Measurements from ENCODE around the gene ZNF407.

- no peak for TF ChIP-seq EP300 (IDR thresholded peaks at IDR 0.05; ENCODE audit: borderline replicate concordance)
- no peak for TF ChIP-seq TAF1 (IDR thresholded peaks at IDR 0.05; ENCODE audit: low read depth)
- no peak for TF ChIP-seq YY1 (IDR thresholded peaks at IDR 0.05; ENCODE audit: low read depth)
- no peak for TF ChIP-seq RAD21 (IDR thresholded peaks at IDR 0.05; ENCODE audit: low read depth)
- TF ChIP-seq ZBTB7A (IDR thresholded peaks at IDR 0.05; ENCODE audit: low read depth), result no peak
These were observed 28.3 kb upstream of the ZNF407 start for GRCh38 chr18:74569401-74569800.

All from Ishikawa (cell line).